GM19397 (cell line): Measurements from ENCODE around the gene MARCHF9.

ENCODE experiments used
- ATAC-seq: cut with Tn5 transposase; IDR thresholded peaks from one replicate; pipeline ENCODE4 v1.9.1; 2021; ENCODE audit warnings: mild to moderate bottlenecking, moderate library complexity; ENCODE audit not compliant: unreplicated experiment

The MARCHF9 gene

GRCh38 chr12:57753756-57754337 lies 1.1 kb upstream of the MARCHF9 start:
- ATAC-seq: no peak

DNA sequence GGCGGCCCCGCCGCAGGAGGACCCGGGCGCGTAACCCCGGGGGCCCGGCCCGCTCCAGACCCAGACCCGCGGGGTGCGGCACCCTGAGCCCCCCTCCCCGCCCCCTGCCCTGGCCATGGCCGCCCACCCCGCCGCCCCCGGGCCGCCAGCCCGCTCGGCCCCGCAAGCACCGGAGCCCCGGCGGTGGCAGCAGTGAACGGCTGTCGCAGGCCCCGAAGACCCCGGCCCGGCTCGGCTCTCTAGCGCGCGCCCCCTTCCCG lies 221 bp downstream of the MARCHF9 start:
- ATAC-seq: no peak

GRCh38 chr12:57755454-57756372 lies 810 bp downstream of the MARCHF9 start:
- ATAC-seq: no peak

GRCh38 chr12:57756406-57757341 lies 1.8 kb downstream of the MARCHF9 start:
- ATAC-seq: peak; percentile 18

GRCh38 chr12:57757771-57758170 lies 2.9 kb downstream of the MARCHF9 start:
- ATAC-seq: no peak

DNA sequence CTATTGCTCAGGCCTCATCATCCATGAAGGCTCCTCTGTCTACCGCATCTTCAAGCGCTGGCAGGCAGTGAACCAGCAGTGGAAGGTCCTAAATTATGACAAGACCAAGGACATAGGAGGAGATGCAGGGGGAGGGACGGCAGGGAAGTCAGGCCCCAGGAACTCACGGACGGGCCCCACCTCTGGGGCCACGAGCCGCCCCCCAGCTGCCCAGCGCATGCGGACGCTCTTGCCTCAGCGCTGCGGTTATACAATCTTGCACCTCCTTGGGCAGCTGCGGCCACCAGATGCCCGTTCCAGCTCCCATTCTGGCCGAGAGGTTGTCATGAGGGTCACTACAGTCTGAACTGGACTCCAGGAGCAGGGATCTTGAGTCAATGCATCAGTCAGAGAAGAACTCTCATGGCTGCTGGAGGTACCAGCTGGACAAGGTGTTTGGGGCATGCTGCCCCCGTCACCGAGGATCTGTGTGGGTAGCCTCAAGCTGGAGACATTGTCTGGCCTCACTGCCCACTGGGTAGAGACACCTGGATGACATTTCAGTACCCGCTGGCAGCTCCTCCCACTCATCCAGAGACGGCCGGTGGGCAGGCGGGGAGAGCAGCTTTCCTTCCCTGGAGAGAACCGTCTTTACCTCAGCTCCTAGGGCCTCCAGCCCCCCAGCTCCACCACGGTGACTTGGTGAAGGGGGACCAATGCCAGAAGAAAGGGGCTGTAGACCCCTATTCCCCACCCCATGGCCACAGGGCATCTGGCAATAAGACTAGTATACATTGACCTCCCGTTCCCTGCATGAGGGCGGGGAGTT lies 3.9 kb downstream of the MARCHF9 start:
- no peak for ATAC-seq

- no peak for ATAC-seq
Observed at GRCh38 chr12:57759360-57759980, 4.6 kb downstream of the MARCHF9 start.

DNA sequence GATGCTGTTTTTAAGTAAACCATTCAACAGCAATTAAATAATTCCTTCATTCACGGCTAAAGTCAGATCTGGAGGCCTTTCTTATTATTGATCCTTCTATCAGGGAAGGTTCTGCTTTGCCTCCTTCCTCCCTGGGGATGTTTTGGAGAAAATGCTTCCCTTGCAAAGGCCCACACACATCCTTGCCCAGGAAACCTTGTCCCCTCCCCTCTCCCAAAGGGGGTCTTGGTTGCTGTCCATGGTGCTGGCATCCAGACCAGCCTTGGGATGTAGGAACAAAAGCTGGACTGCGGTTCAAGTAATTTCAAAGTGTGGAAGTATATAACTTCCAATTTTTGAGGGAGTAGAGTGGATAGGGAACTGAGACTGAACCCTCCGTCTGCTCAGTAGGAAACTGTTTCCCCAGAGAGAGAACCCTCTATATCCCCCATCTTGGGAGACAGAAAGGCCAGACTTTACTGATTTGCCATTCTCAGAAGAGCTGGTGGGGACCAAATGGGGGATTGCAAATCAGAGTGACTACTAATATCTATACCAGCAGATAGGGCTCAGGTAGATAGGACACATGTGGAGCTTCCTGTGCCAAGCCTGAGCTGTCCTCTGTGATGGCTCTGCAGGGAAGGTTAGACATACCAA lies 5.6 kb downstream of the MARCHF9 start:
- no peak for ATAC-seq

- no peak for ATAC-seq
Observed at GRCh38 chr12:57761391-57761998, 6.6 kb downstream of the MARCHF9 start.

DNA sequence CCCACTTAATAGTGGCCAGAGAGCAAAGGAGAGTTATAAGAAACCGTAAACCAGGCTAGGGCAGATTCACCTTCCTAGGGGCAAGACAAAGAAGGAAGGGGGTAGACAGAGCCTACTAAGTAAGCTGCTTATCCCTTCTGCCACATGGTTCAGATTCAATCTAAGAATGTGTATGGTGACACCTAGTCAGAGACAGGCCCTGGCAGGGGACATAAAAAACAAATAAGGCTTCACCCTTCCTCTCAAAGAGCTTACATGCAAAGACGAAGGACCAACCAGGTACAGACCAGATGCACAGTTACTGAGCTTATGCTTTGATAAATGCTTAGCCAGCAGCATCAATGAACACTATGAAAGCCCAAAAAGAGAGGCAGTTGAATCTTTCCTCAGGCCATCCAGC lies 7.6 kb downstream of the MARCHF9 start:
- no peak for ATAC-seq

GRCh38 chr12:57763881-57764661 lies 9.2 kb downstream of the MARCHF9 start:
- ATAC-seq: no peak

GRCh38 chr12:57764662-57765002 lies 9.7 kb downstream of the MARCHF9 start:
- peak; percentile 11 for ATAC-seq

DNA sequence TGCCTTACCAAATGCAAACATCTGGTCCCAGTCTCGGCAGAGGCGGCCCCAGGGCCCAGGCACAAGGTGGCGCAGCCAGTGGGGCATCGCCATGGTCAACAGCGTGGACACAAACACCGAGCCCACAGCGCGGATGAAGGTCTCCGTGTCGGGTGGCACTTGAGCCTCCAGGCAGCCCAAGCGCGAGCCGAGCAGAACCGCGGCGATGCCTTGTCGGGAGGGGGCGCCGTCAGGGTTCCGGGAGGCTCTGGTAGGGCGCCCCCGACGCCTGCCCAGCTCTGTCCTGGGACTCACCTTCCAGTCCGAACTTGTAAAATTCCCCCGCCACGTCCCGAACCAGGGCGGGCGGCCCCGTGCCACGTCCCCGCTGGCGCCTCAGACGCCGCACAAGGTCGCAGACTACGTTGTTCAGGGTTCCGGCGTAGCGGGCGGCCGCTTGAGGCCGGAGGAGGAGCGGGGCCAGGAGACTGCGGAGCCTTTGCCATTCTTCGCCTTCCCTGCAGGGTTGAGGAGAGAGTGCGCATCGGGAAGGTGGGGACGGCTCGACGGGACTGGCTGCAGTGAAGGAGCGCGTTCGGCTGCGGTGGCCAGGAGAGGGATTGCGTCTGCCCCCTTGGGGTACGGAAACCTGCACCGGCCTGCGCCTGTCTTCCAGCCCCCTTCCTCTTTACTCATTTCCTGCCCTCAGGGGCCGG lies 10.2 kb downstream of the MARCHF9 start:
- peak; percentile 64 for ATAC-seq

DNA sequence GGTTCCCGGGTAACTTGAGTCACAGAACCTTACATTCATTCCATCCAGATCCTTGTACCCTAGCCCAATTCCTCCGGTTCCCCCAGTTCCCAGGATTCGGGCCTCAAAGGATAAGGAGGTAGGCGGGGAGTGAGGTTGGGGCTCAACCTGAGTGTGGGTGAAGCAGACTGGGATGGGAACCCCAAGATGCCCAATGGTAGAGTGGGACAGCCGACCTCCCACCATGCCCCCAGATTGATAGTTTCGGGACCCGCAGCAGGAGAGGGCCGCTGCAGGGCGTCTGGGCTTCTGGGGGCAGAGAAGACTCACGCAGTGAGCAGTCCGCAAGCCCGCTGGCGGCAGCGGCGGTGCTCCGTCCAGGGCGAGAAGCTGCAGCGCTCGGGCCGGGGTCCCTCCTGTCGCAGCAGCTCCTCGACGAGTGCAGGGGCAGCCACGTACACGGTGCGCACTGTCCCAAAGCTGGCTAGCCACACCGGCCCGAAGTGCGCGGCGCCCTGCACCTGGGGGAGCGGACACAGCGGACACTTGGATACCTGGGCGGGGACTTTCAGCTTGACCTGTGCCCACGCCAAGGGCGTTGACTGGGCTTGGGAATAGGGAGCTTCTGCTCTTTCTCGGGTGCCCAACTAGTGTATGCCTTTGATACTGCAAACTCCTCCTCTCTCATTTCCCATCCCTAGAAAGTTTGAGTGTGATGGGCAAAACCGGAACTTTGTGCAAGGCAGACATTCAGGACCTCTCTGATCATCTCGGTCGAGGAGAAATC lies 11.0 kb downstream of the MARCHF9 start:
- ATAC-seq: no peak

GRCh38 chr12:57766464-57767304 lies 11.8 kb downstream of the MARCHF9 start, which contains the start of gene CYP27B1:
Gene CYP27B1, minus strand, starts transcription at chr12:57767078. Its CDS starts 37 bp downstream, at chr12:57767041.
- no peak for ATAC-seq

DNA sequence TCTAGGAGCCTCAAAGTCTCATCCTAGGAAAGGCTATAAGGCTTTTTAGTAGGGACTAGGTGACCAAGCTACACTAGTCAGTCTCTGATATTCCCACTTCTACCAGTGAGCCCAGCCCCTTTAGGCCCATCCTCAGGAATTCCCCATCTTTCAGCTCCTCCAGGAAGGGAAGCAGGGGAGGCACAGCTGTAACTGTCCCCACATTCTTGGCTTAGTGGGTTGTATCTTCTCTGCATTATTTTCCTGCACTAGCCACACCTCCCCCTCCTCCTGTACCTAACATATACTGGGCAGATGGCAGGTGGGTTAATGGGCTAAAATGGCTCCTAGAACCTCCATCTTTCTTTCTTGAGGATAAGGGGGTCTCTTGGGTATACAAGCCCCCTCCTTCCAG lies 12.4 kb downstream of the MARCHF9 start:
- no peak for ATAC-seq
